Liver (tissue), 3 donors: ENCODE measurements around the gene MLLT3.

Source experiments
- CTCF ChIP-seq: fragments of 150-350 bp; IDR thresholded peaks from 2 replicates; pipeline ENCODE4 v1.5.1; 2017; ENCODE audit warnings: improper control_type of control experiment, low read depth, low read length; ENCODE audit not compliant: missing input control
- RAD21 ChIP-seq, 2 donors: IDR thresholded peaks; 2 replicates each; pipeline ENCODE4 v1.6.1; 2016; ENCODE audit warnings: antibody characterized with exemption in 2 of 2, mild to moderate bottlenecking in 2 of 2
- donor health status: healthy.
- donor health status: healthy.

DNA sequence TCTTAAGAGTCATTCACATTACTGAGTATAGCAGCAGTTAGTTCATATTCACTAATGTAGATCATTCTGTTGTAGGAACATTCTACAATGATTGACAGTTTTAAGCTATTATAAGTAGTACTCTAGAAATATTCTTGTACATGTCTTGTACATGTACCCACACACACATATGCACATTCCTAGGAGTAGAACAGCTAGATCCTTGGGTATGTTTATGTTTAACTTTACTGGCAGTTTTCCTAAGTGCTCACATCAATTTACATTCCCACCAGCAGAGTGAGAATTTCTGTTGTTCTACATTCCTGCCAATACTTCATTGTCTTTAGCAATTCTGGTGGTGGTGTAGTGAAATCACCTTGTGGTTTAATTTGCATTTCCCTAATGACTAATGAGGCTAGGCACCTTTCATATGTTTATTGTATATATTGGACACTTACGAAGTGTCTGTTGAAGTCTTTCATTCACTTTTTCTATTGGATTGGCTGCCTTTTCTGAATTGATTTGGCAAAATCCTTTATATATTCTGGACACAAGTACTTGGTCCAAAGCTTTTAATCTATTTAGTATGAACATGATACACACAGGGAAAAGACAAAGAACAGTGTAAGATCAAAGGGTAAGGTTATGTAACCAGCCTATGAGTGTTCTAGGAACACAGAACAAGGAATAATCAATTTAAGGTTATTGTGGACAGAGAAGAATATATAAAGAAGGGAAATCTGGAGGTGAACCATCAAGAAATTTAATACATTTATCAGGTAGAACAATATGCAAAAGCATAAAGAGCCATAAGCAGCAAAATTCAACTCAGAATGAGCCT is 95.6 kb downstream of the MLLT3 start:
- no peak for TF ChIP-seq CTCF
- TF ChIP-seq RAD21 (IDR thresholded peaks at IDR 0.05) = no peak
